HG02571 (cell line): ENCODE measurements around the gene DNAH11.
"Not testable (repeated sequence)": the region's sequence is repeated elsewhere in the genome, so short reads cannot be mapped to it uniquely, and the experiment has no call there.

Source experiments
- ATAC-seq: cut with Tn5 transposase; IDR thresholded peaks from one replicate; pipeline ENCODE4 v1.9.1; 2021; ENCODE audit warnings: mild to moderate bottlenecking, moderate library complexity; ENCODE audit not compliant: unreplicated experiment

Gene DNAH11

DNA sequence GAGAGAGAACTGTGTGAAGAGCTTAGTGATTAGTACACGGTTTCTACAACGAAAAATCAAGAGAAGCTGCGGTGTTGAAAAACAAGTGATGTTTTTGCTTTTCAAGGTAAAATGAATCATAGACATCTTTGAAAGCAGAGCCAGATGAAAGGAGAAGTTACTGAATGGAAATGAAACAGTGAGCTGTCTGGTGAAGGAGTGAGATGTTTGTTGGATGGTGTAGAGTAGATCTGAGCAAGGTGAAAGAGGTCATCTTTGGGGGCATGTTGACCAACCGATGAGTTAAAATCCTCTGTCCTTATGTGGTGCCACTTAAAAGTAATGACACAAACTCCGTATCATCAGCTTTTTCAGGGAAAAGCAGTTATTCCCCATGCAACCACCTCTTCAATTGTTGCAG, 225.4 kb downstream of the DNAH11 start:
- ATAC-seq: no peak

DNA sequence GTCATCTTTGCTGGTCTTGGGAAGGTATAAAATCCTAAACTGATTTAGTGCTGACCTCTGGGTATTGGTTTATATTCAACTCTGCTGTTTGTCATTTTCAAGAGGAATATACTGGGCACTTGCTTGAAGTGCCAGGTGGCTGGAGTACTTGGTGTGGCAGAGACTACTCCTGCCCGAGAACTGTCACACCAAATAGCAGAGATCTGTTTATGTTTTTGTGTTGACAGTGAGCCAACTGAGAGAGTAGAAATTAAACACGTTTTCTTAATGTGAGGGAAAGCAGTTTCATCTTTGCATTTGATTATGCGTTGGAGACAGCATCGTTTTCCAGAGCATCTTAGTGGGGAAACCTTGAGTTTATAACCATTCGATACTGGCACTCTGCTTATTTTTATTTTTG, 228.4 kb downstream of the DNAH11 start:
- ATAC-seq: no peak

DNA sequence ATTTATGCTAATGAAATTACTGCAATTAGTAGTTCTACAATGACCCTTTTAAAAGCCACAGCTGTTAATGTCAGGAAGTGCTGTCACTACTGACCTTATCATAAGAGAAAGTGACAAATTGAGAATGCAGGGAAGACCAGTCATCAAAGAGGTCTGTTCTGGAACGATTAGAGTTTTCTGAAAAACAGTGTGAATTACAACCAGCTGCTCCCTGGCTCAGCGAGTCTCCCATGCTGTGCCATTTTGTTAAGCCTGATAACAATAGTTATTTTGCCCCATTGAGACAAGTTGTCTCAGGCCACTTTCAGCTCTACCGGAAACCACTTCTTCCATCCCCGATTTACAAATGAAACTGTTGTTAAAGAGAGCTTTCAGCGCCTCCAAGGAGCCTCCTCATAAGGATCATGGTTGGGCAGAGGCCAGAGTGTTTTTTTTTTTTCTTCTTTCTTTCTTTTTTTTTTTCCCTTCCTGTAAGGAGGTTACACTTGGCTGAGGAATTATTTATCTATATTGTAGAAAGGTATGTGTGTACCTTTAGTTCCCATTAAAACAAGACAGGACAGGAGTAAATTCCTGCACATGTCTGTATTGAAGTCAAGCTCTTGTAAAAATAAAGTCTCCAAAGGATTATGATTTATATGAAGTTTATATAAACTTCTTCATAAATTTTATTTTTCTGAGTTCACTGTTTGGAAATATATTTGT, 229.2 kb downstream of the DNAH11 start:
- ATAC-seq: no peak

DNA sequence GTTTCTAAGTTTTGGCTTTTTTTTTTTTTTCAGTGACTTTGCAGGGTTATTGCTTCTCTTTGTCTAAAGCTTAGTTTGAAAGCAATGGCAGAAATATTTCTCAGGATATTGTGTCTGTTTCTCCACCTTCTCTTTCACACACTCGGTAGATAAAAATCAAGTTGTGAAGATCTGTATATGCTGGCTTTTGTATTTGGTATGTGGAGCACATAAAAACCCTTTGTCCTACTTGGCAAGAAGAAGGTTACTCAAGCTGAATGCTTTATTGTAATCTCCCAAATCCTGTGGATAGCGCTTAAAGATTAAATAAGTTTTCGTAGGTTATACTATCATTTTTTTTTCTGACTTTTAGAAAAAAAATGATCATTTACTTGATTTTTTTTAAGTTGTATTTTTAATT, 230.5 kb downstream of the DNAH11 start:
- ATAC-seq: no peak

DNA sequence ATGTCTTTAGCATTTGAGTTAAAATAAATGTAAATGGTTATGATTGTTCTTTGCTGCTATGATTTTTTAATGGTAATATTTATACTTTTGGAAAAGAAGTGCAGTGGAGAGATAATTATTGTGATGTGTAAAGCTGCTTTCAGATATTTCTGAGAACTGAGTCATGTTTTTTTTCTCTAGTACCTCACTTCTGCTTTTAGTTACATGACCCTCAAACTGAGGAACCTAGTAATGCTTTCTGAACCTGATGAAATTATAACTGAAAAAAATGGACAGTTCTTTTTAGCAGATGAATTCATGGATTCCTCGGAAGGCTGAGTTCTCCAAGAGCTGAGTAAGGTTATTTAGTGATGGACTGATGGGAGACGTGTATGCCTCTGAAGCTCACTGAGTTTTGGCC, 235.1 kb downstream of the DNAH11 start:
- no peak for ATAC-seq

DNA sequence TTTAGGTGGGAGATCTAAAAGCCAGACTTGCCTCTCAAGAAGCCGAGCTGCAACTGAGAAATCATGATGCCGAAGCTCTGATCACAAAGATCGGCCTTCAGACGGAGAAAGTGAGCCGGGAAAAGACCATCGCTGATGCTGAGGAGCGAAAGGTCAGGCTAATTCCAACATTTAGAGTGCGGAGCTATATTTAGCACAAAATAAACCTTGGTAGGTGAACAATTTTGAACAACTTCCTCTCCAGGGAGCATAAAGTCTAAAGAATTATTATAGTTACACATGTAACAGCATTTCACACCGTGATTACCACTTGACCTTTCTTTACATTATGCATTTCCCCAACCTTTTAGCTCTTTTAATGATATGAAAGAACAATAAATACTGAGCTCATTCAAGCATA, 236.1 kb downstream of the DNAH11 start:
- no peak for ATAC-seq

DNA sequence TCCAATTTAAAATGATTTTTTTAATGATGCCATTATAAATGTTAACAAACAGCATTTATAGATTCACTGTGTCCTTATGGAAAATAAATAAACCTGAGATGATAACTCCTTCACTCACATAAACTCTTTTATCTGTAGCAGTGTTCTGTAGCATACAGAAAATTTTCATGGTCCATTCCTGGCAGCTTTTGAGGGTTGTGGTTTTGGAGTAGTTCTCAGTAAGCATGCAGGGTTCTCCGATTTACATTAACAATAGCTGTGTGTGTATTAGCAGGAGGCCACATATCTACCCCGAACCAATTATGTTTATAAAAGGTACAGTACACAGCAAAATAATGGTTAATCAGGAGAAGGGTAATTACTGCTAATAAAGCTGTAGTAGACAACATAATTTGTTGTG, 240.2 kb downstream of the DNAH11 start:
- ATAC-seq: no peak

DNA sequence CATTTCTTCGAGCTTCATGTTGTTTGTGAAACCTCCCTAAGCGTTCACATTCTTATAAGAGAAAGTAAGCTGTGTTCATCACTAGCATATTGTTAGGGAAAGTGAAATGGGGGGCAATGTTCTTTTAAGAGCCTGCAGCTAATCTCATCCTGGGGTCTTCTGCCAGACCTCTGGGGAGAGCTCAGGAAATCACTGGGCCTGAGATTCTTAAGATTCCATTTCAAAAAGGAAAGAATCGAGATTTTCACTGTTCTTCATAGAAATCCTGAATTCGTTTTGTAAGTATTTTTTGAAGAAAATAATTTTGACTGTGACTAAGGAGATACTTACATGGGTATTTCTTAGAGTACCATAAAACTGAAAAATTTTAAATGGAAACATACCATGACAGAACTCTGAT, 242.2 kb downstream of the DNAH11 start:
- no peak for ATAC-seq

DNA sequence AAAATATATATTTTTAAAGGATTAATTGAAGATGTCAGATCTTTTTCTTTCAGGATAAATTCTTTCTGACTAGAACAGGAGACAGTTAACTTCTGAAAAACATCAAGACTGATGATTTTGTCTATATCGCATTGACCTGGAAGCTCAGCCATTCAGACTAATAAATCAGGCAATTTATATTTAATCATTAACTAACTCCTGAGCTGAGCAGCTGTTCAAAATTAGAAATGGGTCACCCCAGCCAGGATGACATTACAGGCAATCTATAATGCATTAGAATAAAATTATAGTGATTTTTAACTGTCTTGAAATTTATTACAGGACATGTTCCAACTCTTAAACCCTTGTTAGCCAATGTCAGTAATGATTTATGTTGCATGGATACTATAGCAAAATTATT, 263.0 kb downstream of the DNAH11 start:
- ATAC-seq: no peak

DNA sequence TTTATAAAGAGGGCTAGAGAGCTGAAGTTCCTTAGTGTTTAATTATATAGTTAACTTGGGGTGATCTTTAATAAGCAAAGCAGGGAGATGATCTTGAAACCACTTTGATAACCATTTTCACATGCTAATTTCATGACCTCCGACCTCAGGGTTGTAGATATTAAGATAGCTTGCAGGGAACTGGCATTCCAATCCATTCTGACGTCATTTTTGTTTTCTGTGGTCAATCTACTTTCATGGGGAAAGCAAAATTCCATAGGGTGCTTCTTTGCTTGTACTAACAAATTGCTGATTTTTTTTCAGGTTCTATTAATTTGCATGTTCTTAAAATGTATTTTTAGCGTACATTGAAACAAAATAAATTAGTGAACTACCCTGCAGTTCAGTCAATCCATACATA, 263.5 kb downstream of the DNAH11 start:
- ATAC-seq: no peak

DNA sequence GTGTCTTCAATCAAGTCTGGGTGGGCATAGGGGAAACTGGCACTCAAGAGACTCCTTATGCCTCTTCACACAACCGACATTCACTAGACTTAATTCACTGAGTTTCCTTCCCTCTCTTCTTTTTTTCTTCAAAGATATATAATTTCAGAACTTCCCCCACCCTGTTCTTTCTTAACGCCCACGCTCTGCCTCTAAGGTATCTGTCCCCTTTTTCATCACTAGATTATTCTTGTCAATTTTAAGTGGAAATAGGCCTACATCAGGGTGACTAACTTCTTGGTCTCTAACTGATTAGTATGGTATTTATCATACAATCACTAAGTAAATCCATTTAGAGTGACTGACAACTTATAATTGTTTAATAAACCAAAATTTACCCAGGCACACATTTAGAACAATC, 276.2 kb downstream of the DNAH11 start:
- no peak for ATAC-seq

DNA sequence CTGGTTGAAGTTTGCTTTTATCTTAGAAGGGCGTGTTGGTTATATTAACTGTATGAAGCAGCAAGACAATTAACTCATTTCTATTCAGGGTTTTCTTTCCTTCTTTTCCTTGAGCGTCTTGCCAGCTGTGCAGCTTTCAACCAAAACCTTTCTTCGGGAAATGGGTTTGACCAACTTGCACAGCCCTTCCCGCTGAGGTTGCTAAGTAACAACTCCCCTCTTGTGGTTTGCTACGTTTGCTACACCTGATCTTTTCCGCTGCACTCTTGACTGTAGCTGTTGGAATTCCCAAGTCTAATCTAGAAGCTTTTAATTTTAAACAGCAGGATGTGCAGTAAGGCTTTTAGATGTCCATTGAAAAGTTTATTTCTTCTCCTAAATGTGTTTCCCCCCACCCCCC, 286.0 kb downstream of the DNAH11 start:
- no peak for ATAC-seq

DNA sequence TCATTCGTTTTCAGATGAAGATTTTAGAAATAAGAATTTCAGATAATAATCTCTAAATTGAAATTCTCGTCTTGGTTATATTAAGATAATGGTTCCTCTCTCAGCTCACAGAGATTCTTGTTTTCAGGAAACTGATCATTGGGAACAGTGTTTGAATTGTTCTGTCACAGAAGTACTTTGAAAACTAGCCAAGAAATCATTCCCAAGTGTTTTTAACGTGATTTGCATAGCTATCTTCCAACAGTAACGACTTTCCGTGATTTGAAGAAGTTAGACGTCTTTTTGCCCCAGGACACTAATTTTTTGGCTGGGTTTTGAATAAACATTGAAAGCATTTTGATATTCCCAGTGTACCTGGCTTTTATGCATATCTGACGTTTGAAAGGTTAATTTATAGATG, 286.9 kb downstream of the DNAH11 start:
- no peak for ATAC-seq

DNA sequence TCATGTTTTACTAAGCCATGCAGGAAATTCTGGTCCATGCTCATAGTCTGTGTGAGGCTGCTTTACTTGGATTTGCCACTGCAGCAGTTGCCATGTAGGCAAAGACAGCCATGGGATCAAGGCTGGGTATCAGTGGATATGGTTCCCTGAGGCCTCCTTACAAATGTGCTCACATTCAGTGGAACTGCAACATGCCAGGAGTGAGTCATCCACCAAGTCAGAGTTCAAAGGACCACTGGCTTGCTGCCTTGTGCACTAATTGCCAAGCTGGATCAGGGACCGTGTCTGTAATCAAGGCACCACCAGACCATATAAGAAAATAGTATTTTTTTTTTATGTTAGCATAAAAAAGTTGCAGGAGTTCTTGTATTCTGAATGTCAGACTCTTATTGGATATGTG, 301.9 kb downstream of the DNAH11 start:
- no peak for ATAC-seq

DNA sequence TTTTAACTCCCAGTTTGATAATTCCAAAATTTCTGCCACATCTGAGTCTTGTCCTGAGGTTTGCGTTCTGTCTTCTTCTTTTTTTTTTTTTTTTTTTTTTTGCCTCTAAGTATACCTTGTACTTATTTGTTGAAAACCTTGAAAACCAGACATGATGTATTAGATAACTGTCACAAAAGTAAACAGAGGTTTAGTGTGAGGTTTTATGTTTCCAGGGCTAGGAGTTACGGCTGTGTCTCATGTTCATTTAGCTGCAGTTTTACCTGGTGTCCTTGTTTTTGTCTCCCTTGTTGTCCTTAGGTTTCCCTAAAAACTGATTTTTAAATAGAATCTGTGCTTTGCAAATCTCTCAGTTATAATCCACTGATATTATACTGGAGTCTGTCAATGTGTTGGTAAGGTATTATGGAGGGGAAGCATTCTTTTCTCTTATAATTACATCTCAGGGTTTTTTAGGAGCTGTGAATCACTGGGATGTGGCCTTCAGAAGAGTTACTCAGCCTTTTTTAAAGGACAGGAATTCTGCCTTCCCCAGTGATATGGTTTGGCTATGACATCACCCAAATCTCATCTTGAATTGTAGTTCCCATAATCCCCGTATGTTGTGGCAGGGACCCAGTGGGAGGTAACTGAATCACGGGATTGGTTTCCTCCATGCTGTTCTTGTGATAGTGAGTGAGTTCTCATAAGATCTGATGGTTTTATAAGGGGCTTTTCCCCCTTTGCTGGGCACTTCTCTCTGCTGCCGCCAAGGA, 307.9 kb downstream of the DNAH11 start:
- no peak for ATAC-seq

DNA sequence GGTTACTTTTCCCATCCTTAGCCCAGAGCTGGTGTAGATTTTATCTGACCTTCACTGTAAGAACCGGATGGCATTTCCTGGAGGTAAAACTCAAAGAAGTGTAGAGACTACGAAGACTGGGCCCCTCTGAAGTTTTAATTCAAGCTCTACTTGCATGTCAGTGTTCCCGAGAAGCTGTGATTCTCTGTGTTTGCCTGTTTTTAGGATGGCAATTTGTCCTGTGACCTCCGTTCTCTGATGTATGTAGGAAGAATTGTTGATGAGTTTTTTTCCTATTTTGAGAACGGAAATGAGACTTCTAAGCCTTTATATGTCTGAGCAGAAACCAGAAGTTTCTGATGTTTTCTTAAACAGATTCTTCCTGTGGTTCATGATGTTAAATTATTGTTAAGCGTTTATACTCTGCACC, 308.7 kb downstream of the DNAH11 start:
- no peak for ATAC-seq

DNA sequence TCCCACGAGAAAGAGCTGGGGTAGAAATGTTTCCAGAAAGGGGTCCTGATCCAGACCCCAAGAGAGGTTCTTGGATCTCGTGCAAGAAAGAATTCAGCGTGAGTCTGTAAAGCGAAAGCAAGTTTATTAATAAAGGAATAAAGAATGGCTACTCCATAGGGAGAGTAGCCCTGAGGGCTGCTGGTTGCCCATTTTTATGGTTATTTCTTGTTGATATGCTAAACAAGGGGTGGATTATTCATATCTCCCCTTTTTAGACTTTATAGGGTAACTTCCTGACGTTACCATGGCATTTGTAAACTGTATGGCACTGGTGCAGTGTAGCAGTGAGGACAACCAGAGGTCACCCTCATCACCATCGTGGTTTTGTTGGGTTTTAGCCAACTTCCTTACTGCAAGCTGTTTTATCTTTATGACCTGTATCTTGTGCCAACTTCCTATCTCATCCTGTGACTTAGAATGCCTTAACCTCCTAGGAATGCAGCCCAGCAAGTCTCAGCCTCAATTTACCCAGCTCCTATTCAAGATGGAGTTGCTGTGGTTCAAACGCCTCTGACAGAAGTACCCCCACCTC, 322.9 kb downstream of the DNAH11 start:
- not testable (repeated sequence) for ATAC-seq

DNA sequence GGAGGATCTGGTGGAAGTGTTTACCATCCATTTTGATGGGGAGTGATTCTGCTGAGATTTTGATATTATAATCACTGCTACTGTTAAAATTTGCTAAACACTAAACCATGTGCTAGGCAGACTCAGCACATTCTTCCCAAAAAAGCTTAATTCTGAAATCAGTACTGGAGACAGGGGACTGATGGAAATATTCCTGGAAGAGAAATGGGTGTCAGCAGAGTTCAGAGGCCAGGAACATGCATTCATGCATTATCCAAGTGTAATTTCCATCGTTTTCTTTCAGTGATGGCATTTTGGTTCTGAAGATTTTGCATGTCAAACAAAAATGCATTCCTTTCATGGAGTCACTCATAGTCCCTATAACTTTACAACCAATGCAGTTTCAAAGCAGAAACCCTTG, 323.9 kb downstream of the DNAH11 start:
- ATAC-seq: no peak

DNA sequence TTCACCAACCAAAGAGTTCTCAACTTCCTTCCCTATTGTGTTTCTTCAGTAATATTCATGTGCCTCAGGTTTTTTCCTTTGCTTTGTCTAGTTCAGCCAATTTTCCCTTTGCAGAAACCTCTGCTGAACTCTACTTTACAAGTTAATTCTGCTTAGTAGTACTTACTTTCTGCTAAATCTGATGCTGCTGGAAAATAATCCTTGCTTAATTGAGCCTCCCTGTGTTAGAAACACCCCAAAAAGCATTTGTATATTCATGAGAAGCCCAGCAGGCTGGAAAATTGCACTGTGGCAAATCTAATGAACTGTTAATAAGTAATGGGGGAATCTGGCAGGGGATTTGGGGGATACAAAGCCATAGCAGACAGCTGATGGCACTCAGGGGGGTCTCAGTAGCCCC, 324.4 kb downstream of the DNAH11 start:
- ATAC-seq: no peak

DNA sequence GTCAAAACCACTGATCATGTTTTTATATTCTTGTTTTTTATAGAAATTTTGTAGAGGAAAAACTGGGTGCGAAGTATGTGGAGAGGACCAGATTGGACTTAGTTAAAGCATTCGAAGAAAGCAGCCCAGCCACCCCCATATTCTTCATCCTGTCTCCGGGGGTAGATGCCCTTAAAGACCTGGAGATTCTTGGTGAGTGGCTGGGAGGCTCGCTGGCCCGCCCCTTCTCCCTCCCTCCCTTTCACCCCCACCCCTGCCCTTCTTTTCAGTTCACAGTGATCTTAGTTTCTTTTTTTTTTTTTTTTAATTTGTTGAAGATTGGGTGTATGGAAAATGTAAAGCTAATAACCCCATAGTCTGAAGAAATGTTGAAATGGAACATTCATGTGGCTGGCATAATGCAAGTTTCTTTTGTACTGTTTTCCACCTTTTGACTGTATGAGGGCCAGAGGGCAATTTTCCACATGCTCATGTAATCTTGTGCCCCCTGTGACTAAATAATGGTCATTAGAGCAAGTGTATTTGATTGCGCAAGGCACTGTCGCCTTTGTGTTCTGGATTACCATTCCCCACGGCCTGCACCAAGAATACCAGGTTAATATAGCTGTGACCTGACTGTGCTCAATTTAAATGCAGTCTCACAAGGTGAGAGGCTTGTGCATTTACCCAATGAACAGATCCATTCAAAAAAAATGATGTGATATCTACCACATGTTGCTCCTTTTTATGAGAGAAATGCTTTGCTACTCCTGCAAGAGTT, 325.2 kb downstream of the DNAH11 start:
- no peak for ATAC-seq

DNA sequence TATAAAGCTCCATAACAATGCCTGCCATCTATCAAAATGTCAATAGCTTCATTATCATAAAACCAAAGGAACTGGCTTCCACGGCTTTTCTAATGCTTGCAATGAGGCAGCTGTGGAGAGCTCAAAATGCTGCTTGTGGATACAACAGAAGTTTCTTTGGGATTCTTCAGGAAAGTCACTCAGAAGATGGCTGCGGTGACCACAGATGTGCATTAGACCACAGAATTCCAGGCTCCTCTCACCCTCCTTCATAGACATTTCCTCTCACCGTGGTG, 325.7 kb downstream of the DNAH11 start:
- no peak for ATAC-seq
